Transverse colon (tissue), 4 donors: ENCODE measurements around the gene MBP. TPM values are rescaled to one million over a fixed set of nuclear protein-coding genes. Genes with fewer than 3 reads are reported as not detected.
A peak's percentile ranks its signal among the peaks of the same experiment; 100 is the strongest.

ENCODE experiments used
- DNase-seq: peaks from one replicate; pipeline ENCODE4 v3.0.0-alpha.2; 2019
- H3K27ac ChIP-seq, 4 donors: fragments of 200-600 bp; sonication (generic); 2 replicates each; pipeline ENCODE4 v1.5.1; 2016 to 2018; ENCODE audit warnings: inconsistent platforms in 4 of 4
- H3K27me3 ChIP-seq: fragments of 200-600 bp; sonication (generic); 2 replicates; pipeline ENCODE4 v1.5.1; 2017; ENCODE audit warnings: inconsistent platforms
- H3K36me3 ChIP-seq, 4 donors: fragments of 200-600 bp; sonication (generic); 2 replicates each; pipeline ENCODE4 v1.5.1; 2017 to 2019; ENCODE audit warnings: inconsistent platforms in 4 of 4
- H3K4me1 ChIP-seq, 4 donors: fragments of 200-600 bp; sonication (generic); 2 replicates each; pipeline ENCODE4 v1.5.1; 2017 to 2020; ENCODE audit warnings: inconsistent platforms in 4 of 4
- H3K4me3 ChIP-seq, 4 donors: fragments of 200-600 bp; sonication (generic); 1 replicate in 1 of 4; 2 replicates in 3 of 4; pipeline versions ENCODE4 v1.5.1 to v1.6.1; 2017 to 2019; ENCODE audit warnings: inconsistent platforms in 4 of 4
- H3K9me3 ChIP-seq, 2 donors: fragments of 200-600 bp; sonication (generic); 2 replicates each; pipeline ENCODE4 v1.5.1; 2017 to 2019; ENCODE audit warnings: inconsistent platforms in 2 of 2
- CTCF ChIP-seq, 5 experiments: fragments of 200-600 bp in 3 of 5; fragments of 450-650 bp in 2 of 5; sonication (generic) in 3 of 5; IDR thresholded peaks; 1 replicate in 2 of 5; 2 replicates in 3 of 5; pipeline ENCODE4 v1.5.1; 2016 to 2017; ENCODE audit warnings: antibody characterized with exemption in 5 of 5, inconsistent platforms in 3 of 5, mild to moderate bottlenecking in 2 of 5, moderate library complexity in 1 of 5
- EP300 ChIP-seq: sonication (generic); formaldehyde crosslinking; IDR thresholded peaks from one replicate; pipeline ENCODE4 v1.6.1; 2017; ENCODE audit warnings: antibody characterized with exemption, low read depth
- POLR2A ChIP-seq: fragments of 450-650 bp; IDR thresholded peaks from one replicate; pipeline ENCODE4 v1.6.1; 2016; ENCODE audit warnings: antibody characterized with exemption, mild to moderate bottlenecking, moderate library complexity
- POLR2AphosphoS5 ChIP-seq, 3 donors: sonication (generic); formaldehyde crosslinking; IDR thresholded peaks; one replicate each; pipeline ENCODE4 v1.6.1; 2016; ENCODE audit warnings: antibody characterized with exemption in 3 of 3
- WGBS, 2 donors: methylation state at CpG; one replicate each; pipeline ENCODE4 v1.1.5; 2018; ENCODE audit warnings: low coverage in 1 of 2; 5-methylcytosine and 5-hydroxymethylcytosine counted together
- in situ Hi-C, 4 donors: fragments of 200-750 bp; cut with MboI; loops; one replicate each; pipeline versions ENCODE4 v1.15.0 to v1.15.1; 2017; ENCODE audit warnings: low sequenced_read_pairs in 3 of 4, low pct_ligation_motif_present in 1 of 4, low pct_unique_long_range_greater_than_20kb in 1 of 4
- intact Hi-C: fragments of 100-400 bp; cut with DNase I; formaldehyde crosslinking; loops from one replicate; pipeline ENCODE4 v1.15.1; 2023; ENCODE audit warnings: low total_unique reads
- total RNA-seq, 4 donors: library from RNA; depleted of rRNA; stranded (reverse); fragments of >200 nt; gene quantifications; one replicate each; pipeline ENCODE4 v1.1.0, GENCODE V29; 2016

Gene MBP
- total RNA-seq, 4 donors from 2014 or later = 12.7 to 53.4 (median 41.0) TPM

DNA sequence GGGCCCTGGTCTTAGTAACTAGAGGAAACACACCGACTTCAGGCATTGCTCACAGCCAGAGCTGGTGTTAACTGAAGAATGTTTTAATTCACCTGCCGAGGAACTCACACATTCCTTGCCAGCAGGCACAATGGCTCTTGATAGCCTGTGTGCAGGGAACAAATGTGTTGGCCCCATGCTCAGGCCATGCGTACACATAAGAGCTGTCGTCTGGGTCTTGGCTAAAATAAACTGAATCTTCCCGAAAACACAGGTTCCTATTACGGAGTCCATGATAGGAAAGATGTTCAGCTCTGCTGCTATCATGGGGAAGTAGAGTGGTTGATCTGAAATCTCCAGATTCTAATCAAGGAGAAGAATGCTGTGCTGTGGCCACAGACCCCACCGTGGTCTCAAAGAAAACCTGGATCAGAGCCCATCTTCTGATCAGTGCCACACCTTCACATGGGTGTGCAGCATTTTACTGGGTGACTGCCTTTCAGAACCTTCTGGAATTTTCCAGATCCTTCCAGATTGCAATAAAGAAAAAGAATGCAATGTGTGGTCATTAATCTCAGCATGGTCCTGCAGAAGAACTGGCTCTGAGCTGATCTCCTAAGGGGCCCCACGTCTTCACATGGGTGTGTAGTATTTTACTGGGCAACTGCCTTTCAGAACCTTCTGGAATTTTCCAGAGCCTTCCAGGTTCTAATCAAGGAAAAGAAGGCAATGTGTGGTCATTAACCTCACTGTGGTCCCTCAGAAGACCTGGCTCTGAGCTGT, 17.2 kb downstream of the MBP start:
- no peaks in the 10 kb centered on the region for H3K36me3 ChIP-seq
- in situ Hi-C loops (no loop called here), intact Hi-C loops (loop anchor here (5.0 kb wide), 1 partner anchor 1133 kb away; no protein-coding TSS in a partner anchor)
- peak overlapping the region; percentile 83 to 92 (median 89) for H3K27ac ChIP-seq
- H3K4me3 ChIP-seq = no peak overlapping the region
- no peak for DNase-seq
- whole genome bisulfite sequencing, 2 donors = 38 to 41% methylated on average over 1 to 8 of the region's 8 CpGs
- H3K4me1 ChIP-seq = peaks cover 19 to 44% (median 34%) of the 10 kb centered on the region in 4 donors
- TF ChIP-seq EP300 (no peak), CTCF (IDR thresholded peaks at IDR 0.05) (no peak), POLR2A (no peak), POLR2AphosphoS5 (IDR thresholded peaks at IDR 0.05) (no peak)
- H3K27me3 ChIP-seq = no peaks in the 10 kb centered on the region
- no peaks in the 10 kb centered on the region for H3K9me3 ChIP-seq

- TF ChIP-seq EP300 (peak; percentile 75), POLR2A (peak; percentile 51), CTCF (IDR thresholded peaks at IDR 0.05) (no peak), POLR2AphosphoS5 (IDR thresholded peaks at IDR 0.05) (peak; percentile 63 to 73 (median 64))
- Histone ChIP-seq H3K9me3 (no peaks in the 10 kb centered on the region), H3K36me3 (no peaks in the 10 kb centered on the region), H3K4me3 (peak overlapping the region in 1 of 4 donors; percentile 2), H3K27ac (peak overlapping the region; percentile 83 to 92 (median 89)), H3K4me1 (peaks cover 19 to 46% (median 34%) of the 10 kb centered on the region in 4 donors), H3K27me3 (no peaks in the 10 kb centered on the region)
- intact Hi-C loops (loop anchor here (5.0 kb wide), 2 partner anchors 1132 to 1993 kb away; no protein-coding TSS in a partner anchor), in situ Hi-C loops (no loop called here)
- WGBS, 2 donors = 0 to 43% methylated on average over 1 to 25 of the region's 25 CpGs
- peak; percentile 83 for DNase-seq
Observed at GRCh38 chr18:77114415-77115191, 18.0 kb downstream of the MBP start.

GRCh38 chr18:77114152-77114414, 18.5 kb downstream of the MBP start:
- TF ChIP-seq POLR2A (no peak), CTCF (IDR thresholded peaks at IDR 0.05) (no peak), EP300 (no peak), POLR2AphosphoS5 (IDR thresholded peaks at IDR 0.05) (no peak)
- intact Hi-C loops (loop anchor here (5.0 kb wide), 1 partner anchor 1993 kb away; no protein-coding TSS in a partner anchor), in situ Hi-C loops (no loop called here)
- peak overlapping the region; percentile 83 to 92 (median 89) for H3K27ac ChIP-seq
- DNase-seq = no peak
- H3K36me3 ChIP-seq = no peaks in the 10 kb centered on the region
- no peaks in the 10 kb centered on the region for H3K27me3 ChIP-seq
- WGBS, 2 donors = 41 to 63% methylated on average over 2 of the region's 2 CpGs
- H3K4me1 ChIP-seq = peaks cover 19 to 51% (median 34%) of the 10 kb centered on the region in 4 donors
- peak overlapping the region in 1 of 4 donors; percentile 2 for H3K4me3 ChIP-seq
- no peaks in the 10 kb centered on the region for H3K9me3 ChIP-seq

GRCh38 chr18:77113361-77114151, 19.0 kb downstream of the MBP start:
- intact Hi-C loops (loop anchor here (5.0 kb wide), 1 partner anchor 1994 kb away; no protein-coding TSS in a partner anchor), in situ Hi-C loops (no loop called here)
- Histone ChIP-seq H3K27me3 (no peaks in the 10 kb centered on the region), H3K9me3 (no peaks in the 10 kb centered on the region), H3K4me1 (peaks cover 19 to 57% (median 36%) of the 10 kb centered on the region in 4 donors), H3K4me3 (no peak overlapping the region), H3K27ac (peak overlapping the region; percentile 83 to 92 (median 89)), H3K36me3 (no peaks in the 10 kb centered on the region)
- WGBS, 2 donors = 83 to 87% methylated on average over 5 to 15 of the region's 15 CpGs
- DNase-seq = no peak
- no peak for TF ChIP-seq POLR2AphosphoS5 (IDR thresholded peaks at IDR 0.05)
